Measurements from ENCODE around the gene SLC6A3. TPM values are rescaled to one million over a fixed set of nuclear protein-coding genes. Genes with fewer than 3 reads are reported as not detected.
A peak's percentile ranks its signal among the peaks of the same experiment; 100 is the strongest.

SLC6A3 gene
- total and polyA plus RNA-seq, 12 donors, result 0.04 to 0.19 (median 0.18) TPM; not detected in 9

DNA sequence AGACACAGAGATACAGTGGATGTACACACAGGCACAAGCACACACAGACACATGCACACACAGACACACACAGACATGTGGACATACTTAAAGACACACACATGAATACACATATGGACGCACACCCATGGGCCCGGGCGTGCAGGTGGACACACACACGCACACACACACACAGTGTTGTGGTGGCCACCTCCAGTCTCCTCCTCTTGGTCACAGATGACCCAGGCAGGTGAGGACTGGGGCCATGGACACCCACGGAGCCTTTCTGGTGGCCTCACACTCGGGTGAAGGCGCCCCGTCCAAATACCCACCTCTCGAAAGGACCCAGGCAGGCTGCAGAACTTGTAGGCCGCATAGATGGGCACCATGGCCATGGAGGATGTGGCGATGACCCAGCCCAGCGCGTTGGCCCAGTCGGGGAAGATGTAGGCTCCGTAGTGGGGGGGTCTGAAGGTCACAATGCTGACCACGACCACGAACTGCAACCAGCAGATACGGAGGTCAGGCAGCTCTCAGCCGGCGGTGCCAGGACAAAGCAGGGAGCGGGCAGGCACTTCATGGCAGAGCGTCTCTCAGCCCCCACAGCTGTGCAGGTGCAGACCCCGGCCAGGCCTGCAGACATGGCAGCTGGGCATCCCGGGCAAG lies 42.5 kb downstream of the SLC6A3 start:
- peaks cover 0 to 42% (median 11%) of the 10 kb centered on the region in 7 donors for H3K27me3 ChIP-seq
- peaks cover 0 to 19% (median 0%) of the 10 kb centered on the region in 11 donors for H3K9me3 ChIP-seq
- H3K4me3 ChIP-seq, result no peak overlapping the region
- H3K4me1 ChIP-seq, result no peaks in the 10 kb centered on the region
- no peak overlapping the region for H3K27ac ChIP-seq
- DNase-seq (no peak), ATAC-seq (peak in 1 of 8 donors; percentile 8)
- intact Hi-C loops (cut with DNase I), result no loop called here
- TF ChIP-seq, protein P1, sequence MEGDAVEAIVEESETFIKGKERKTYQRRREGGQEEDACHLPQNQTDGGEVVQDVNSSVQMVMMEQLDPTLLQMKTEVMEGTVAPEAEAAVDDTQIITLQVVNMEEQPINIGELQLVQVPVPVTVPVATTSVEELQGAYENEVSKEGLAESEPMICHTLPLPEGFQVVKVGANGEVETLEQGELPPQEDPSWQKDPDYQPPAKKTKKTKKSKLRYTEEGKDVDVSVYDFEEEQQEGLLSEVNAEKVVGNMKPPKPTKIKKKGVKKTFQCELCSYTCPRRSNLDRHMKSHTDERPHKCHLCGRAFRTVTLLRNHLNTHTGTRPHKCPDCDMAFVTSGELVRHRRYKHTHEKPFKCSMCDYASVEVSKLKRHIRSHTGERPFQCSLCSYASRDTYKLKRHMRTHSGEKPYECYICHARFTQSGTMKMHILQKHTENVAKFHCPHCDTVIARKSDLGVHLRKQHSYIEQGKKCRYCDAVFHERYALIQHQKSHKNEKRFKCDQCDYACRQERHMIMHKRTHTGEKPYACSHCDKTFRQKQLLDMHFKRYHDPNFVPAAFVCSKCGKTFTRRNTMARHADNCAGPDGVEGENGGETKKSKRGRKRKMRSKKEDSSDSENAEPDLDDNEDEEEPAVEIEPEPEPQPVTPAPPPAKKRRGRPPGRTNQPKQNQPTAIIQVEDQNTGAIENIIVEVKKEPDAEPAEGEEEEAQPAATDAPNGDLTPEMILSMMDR (IDR thresholded peaks at IDR 0.05), result no peak
- H3K36me3 ChIP-seq, result no peaks in the 10 kb centered on the region
- WGBS, 2 donors, result 88 to 89% methylated on average over 24 of the region's 24 CpGs

DNA sequence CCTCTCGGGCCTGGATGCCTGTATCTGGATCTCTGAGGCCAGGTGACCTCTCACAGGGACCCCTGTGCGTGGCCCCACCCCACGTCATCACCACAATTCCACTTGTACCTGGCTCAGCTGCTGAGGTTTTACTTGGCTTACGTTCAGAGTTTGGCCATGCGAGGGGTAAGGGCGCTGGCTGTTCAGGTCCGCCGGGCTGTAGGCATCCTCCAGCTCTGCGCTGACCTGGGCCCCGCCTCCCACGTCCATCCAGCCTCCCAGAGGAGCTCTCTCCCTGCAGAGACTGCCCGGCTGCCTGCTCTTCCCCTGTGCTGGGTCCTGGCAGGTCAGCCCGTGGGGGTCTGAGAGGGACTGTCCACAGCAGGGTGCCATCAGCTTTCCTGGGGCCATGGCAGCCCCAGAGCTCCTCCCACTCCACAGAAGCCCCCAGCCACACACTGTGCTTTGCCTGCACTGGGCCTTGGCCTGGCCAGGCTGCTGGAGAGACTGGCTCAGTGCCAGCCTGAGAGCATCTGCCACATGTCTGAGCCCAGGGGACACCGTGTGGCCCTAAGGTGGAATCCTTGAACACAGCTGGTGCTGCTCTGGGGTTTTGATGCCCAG lies 43.6 kb downstream of the SLC6A3 start:
- H3K36me3 ChIP-seq, result no peaks in the 10 kb centered on the region
- intact Hi-C loops (cut with DNase I), result no loop called here
- H3K27ac ChIP-seq, result no peak overlapping the region
- no peak for DNase-seq
- H3K27me3 ChIP-seq, result peaks cover 0 to 40% (median 11%) of the 10 kb centered on the region in 7 donors
- no peaks in the 10 kb centered on the region for H3K4me1 ChIP-seq
- no peak overlapping the region for H3K4me3 ChIP-seq
- WGBS, 2 donors, result 48 to 55% methylated on average over 14 of the region's 14 CpGs
- TF ChIP-seq, protein P1 (IDR thresholded peaks at IDR 0.05), result no peak
- H3K9me3 ChIP-seq, result peaks cover 0 to 19% (median 0%) of the 10 kb centered on the region in 11 donors
- ATAC-seq, result peak in 1 of 8 donors; percentile 48

DNA sequence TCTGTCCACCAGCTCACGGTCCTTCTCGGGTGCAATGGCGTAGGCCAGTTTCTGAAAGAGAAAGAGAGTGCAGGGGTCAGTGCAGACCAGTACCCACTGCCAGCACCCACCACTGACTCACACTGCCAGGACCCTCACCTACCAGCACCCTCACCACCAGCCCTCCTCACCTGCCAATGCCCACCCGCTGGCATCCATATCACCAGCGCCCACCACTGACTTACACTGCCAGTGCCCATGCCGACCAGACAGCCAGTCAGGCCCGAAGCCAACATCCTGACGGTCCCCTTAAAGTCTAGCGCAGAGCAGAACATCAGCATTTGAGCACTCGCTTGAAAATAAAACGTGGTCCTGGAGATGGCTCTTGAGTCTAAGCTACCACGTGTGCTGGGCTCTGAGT lies 44.3 kb downstream of the SLC6A3 start:
- no peak for ATAC-seq
- H3K36me3 ChIP-seq, result no peaks in the 10 kb centered on the region
- 81 to 82% methylated on average over 12 of the region's 12 CpGs for WGBS, 2 donors
- H3K9me3 ChIP-seq, result peaks cover 0 to 19% (median 0%) of the 10 kb centered on the region in 11 donors
- intact Hi-C loops (cut with DNase I), result no loop called here
- TF ChIP-seq, protein P1 (IDR thresholded peaks at IDR 0.05), result no peak
- H3K27me3 ChIP-seq, result peaks cover 0 to 42% (median 12%) of the 10 kb centered on the region in 7 donors
- no peak for DNase-seq
- H3K4me1 ChIP-seq, result no peaks in the 10 kb centered on the region
- H3K4me3 ChIP-seq, result no peak overlapping the region
- H3K27ac ChIP-seq, result no peak overlapping the region

DNA sequence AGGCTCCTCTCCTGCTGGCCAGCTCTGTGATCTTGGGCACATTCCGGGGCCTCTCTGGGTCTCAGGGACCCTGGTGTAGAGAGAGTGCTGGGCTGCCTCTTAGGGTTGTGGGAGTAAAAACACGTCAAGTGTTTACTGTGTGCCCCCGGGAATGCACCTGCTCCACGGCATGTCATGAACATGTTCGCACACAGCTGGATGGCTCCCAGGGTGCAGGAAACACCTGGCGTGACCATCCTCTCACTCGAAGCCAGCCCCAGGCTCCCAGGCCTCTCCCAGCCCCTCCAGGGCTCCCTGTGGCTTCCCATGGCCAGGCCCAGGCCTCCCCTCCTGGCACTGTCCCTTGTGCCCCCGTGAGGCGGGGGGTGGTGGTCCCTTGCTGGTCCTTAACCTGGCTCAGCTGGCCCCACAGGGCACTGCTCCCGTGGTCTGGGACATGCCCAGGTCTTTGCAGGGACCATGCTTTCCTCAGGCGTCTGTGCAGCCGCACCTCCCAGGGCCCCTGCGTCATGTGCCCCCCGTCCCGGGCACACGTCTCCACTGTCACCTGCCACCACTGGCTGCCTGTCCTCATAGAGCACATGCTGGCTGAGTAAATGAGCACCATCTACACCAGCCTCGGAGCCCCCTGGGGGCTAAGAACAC lies 44.9 kb downstream of the SLC6A3 start:
- TF ChIP-seq, protein P1 (IDR thresholded peaks at IDR 0.05), result no peak
- intact Hi-C loops (cut with DNase I), result no loop called here

More for the DNA sequence above, 44.9 kb downstream of the SLC6A3 start:
- DNase-seq (no peak), ATAC-seq (peak in 1 of 8 donors; percentile 16)
- no peak overlapping the region for H3K27ac ChIP-seq
- 78 to 85% methylated on average over 17 of the region's 17 CpGs for WGBS, 2 donors
- H3K9me3 ChIP-seq, result peaks cover 0 to 19% (median 0%) of the 10 kb centered on the region in 11 donors
- H3K4me1 ChIP-seq, result no peaks in the 10 kb centered on the region
- peaks cover 0 to 42% (median 18%) of the 10 kb centered on the region in 7 donors for H3K27me3 ChIP-seq
- no peak overlapping the region for H3K4me3 ChIP-seq
- no peaks in the 10 kb centered on the region for H3K36me3 ChIP-seq
